Measurements from ENCODE around the gene CMAS. TPM values are rescaled to one million over a fixed set of nuclear protein-coding genes. Genes with fewer than 3 reads are reported as not detected.

Gene CMAS
- total and polyA plus RNA-seq, 4 donors = 26.0 to 62.1 (median 38.3) TPM

GRCh38 chr12:22110176-22110575, 64.2 kb downstream of the CMAS start:
- no peak overlapping the region for H3K9ac ChIP-seq (ENCODE audit: low read depth in 1 of 2, low read length in 2 of 2)
- H3K36me3 ChIP-seq (ENCODE audit: control insufficient read depth in 4 of 4, insufficient read depth in 3 of 4, low read depth in 1 of 4, low read length in 3 of 4) = no peaks in the 10 kb centered on the region
- WGBS = 70% methylated on average over 3 of the region's 3 CpGs

More at GRCh38 chr12:22110176-22110575, 64.2 kb downstream of the CMAS start:
- Histone ChIP-seq H3K27ac (ENCODE audit: low read depth in 1 of 2, low read length in 2 of 2) (no peak overlapping the region), H3K4me3 (ENCODE audit: low read depth in 1 of 3, low read length in 3 of 3) (no peak overlapping the region), H3K27me3 (ENCODE audit: control insufficient read depth in 4 of 4, insufficient read depth in 4 of 4, low read length in 3 of 4) (peaks cover 0 to 3% (median under 1%) of the 10 kb centered on the region in 4 donors), H3K9me3 (ENCODE audit: control insufficient read depth in 4 of 4, low read length in 3 of 4) (peaks cover 0 to 3% (median 0%) of the 10 kb centered on the region in 4 donors), H3K4me1 (ENCODE audit: control insufficient read depth in 4 of 4, insufficient read depth in 4 of 4, low read length in 3 of 4) (no peaks in the 10 kb centered on the region)
- no peak for DNase-seq (ENCODE audit: low spot score)
- no peak for TF ChIP-seq CTCF (IDR thresholded peaks at IDR 0.05; ENCODE audit: low read depth, low read length, missing input control)
- no peak for TF ChIP-seq RAD21 (IDR thresholded peaks at IDR 0.05)
- TF ChIP-seq ATF3 (IDR thresholded peaks at IDR 0.05) = no peak
- no peak for TF ChIP-seq HNF4G (IDR thresholded peaks at IDR 0.05)

Other genes with a start within 250 kb of the CMAS start
- 10 to 100 TPM in 1 of 2 donors, 1 to 10 TPM in 1; 2.7 to 55.6 TPM for gene ABCC9, start 104.8 kb upstream of the CMAS start, total RNA-seq
- 10 to 100 TPM in 1 of 2 donors, 1 to 10 TPM in 1; 9.2 to 12.2 TPM for gene ABCC9, start 104.8 kb upstream of the CMAS start, polyA plus RNA-seq

All from liver (tissue), 9 donors.